Natural killer cell treated with Interleukin-12 subunit alpha and Interleukin-12 subunit beta and Interleukin-15 and Interleukin-18, amount 100 ng/mL, for 72 hours (primary cell): ENCODE measurements around the gene TYW1B. TPM values are rescaled to one million over a fixed set of nuclear protein-coding genes. Genes with fewer than 3 reads are reported as not detected.
"Not testable (repeated sequence)": the region's sequence is repeated elsewhere in the genome, so short reads cannot be mapped to it uniquely, and the experiment has no call there.

Source experiments
- ATAC-seq, 2 donors: fragments of 150-1000 bp; cut with Tn5 transposase in 1 of 2; sonication (Bioruptor Pico), chemical (Tn5 transposase) in 1 of 2; 2 replicates each; pipeline ENCODE4 v1.10.0; 2021
- DNase-seq: peaks from one replicate; pipeline ENCODE4 v3.0.0; 2022; ENCODE audit warnings: low spot score
- H3K27ac Mint-ChIP-seq, 2 donors: 1 replicate in 1 of 2; 2 replicates in 1 of 2; pipeline ENCODE4 v1.8.0; 2022; ENCODE audit warnings: mixed read lengths in 2 of 2, mild to moderate bottlenecking in 1 of 2, moderate library complexity in 1 of 2
- H3K27me3 Mint-ChIP-seq, 2 donors: 1 replicate in 1 of 2; 2 replicates in 1 of 2; pipeline ENCODE4 v1.8.0; 2022; ENCODE audit warnings: mixed read lengths in 2 of 2
- H3K36me3 Mint-ChIP-seq: one replicate; pipeline ENCODE4 v1.8.0; 2022; ENCODE audit warnings: mixed read lengths
- H3K4me1 Mint-ChIP-seq, 2 donors: 1 replicate in 1 of 2; 2 replicates in 1 of 2; pipeline ENCODE4 v1.8.0; 2022; ENCODE audit warnings: low read depth in 2 of 2, mixed read lengths in 2 of 2, mild to moderate bottlenecking in 1 of 2
- H3K4me3 Mint-ChIP-seq: one replicate; pipeline ENCODE4 v1.8.0; 2022; ENCODE audit warnings: mixed read lengths
- H3K9me3 Mint-ChIP-seq: 2 replicates; pipeline ENCODE4 v1.8.0; 2022; ENCODE audit warnings: mixed read lengths
- total RNA-seq, 2 donors: library from RNA; stranded (reverse); gene quantifications; one replicate each; pipeline ENCODE4 v1.2.3, GENCODE V29; 2022

TYW1B gene
- total RNA-seq, 2 donors from 2014 or later, result 7.5 to 12.4 TPM

DNA sequence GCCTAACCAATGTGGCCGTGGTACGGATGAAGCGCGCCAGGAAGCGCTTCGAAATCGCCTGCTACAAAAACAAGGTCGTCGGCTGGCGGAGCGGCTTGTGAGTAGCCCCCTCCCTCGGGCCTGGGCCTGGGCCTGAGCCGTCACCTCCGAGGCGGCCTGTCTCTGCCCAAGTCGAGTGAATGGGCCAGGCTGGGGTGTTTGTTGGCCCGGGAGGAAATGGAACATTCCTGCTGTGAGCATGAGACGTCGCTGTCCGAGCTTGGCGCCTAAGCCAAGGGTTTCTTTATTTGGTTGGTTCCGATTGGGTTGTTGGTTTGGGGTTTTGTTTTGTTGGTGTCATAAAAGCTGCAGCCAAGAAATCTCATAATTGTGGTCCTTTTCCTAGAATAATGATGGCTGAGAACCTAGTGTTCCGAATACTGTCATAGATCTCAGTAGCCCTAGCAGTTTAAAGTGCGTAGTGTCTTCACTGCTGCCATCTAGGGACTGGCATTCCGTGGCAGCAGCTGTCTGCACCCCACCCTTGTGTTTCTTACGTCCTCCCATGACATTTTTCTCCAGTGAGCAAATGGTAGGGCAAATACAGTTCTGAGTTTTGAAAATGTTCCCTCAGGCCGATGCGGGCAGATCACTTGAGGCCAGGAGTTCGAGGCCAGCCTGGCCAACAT lies 1.8 kb upstream of the TYW1B start:
- not testable (repeated sequence) for H3K9me3 Mint-ChIP-seq, H3K27me3 Mint-ChIP-seq, DNase-seq
- Mint-ChIP-seq H3K36me3 (peaks cover 19% of the 10 kb centered on the region), H3K27ac (peak overlapping the region; percentile 87 to 91), H3K4me1 (peaks cover 19 to 29% of the 10 kb centered on the region in 2 donors), H3K4me3 (peak overlapping the region; percentile 95)
- ATAC-seq, result peak in 1 of 2 donors; percentile 38

DNA sequence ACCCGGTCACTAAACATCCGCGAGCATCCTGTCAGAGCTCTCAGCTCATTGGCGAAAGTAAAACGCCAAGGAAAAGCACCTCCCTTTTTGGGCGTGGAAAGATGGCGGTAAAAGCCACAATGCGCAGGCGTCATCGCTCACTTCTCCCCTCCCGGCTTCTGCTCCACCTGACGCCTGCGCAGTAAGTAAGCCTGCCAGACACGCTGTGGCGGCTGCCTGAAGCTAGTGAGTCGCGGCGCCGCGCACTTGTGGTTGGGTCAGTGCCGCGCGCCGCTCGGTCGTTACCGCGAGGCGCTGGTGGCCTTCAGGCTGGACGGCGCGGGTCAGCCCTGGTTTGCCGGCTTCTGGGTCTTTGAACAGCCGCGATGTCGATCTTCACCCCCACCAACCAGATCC lies 1.3 kb upstream of the TYW1B start:
- Mint-ChIP-seq H3K4me3 (peak overlapping the region; percentile 95), H3K27ac (peak overlapping the region; percentile 87 to 91), H3K36me3 (peaks cover 19% of the 10 kb centered on the region), H3K4me1 (peaks cover 19 to 29% of the 10 kb centered on the region in 2 donors)
- peak; percentile 96 for DNase-seq
- not testable (repeated sequence) for H3K9me3 Mint-ChIP-seq, H3K27me3 Mint-ChIP-seq
- peak; percentile 76 to 83 for ATAC-seq

DNA sequence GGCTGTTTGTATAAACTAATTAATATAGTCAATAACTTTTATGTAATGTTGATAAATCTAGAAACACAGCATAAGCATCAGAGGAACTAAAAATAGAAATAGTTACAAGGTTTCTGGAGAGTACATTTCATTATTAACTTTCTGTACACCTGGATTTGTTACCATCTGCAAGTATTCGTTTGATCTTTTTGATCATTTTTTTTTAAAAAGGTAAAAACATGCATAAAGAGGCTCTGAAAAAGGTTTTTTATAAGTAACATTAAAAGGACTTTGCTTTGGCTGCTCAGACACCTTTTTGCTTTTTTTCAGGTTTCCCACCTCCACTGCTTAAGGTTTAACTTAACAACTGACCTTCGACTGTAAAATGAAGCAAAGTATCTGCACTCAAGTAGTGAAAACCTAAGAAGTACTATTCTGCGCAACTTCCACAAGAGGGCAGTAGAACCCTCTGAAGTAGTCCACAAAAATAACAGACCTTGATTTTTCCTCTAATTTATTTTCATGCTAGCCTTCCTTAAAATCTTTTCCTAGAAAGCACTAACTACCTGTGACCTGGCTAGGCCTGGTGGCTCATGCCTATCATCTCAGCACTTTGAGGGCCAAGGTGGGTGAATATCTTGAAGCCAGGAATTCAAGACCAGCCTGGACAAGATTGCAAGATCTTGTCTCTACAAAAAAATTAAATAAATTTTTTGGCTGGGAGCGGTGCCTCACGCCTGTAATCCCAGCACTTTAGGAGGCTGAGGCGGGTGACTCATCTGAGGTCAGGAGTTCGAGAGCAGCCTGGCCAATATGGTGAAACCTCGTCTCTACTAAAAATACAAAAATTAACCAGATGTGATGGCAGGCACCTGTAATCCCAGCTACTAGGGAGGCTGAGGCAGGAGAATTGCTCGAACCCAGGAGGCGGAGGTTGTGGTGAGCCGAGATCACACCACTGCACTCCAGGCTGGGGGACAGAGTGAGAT lies 4.0 kb downstream of the TYW1B start:
- not testable (repeated sequence) for H3K27me3 Mint-ChIP-seq, H3K36me3 Mint-ChIP-seq, DNase-seq, ATAC-seq, H3K27ac Mint-ChIP-seq, H3K4me3 Mint-ChIP-seq, H3K9me3 Mint-ChIP-seq
- H3K4me1 Mint-ChIP-seq, result peaks cover 9 to 15% of the 10 kb centered on the region in 2 donors

DNA sequence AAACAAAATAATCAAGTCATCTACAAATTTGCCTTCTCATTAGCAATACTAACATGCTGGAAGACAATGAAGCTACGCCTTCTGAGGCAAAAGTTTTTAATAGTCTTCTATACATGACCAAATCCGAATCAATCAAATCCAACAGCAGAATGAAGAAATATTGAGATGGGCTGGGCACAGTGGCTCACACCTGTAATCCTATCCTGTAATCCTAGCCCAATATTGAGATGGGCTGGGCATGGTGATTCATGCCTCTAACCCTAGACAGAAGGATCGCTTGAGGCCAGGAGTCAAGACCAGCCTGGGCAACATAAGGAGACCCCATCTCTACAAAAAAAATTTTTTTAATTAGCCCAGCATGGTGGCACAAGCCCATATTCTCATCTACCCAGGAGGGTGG lies 5.5 kb downstream of the TYW1B start:
- H3K4me3 Mint-ChIP-seq, DNase-seq: not testable (repeated sequence)

DNA sequence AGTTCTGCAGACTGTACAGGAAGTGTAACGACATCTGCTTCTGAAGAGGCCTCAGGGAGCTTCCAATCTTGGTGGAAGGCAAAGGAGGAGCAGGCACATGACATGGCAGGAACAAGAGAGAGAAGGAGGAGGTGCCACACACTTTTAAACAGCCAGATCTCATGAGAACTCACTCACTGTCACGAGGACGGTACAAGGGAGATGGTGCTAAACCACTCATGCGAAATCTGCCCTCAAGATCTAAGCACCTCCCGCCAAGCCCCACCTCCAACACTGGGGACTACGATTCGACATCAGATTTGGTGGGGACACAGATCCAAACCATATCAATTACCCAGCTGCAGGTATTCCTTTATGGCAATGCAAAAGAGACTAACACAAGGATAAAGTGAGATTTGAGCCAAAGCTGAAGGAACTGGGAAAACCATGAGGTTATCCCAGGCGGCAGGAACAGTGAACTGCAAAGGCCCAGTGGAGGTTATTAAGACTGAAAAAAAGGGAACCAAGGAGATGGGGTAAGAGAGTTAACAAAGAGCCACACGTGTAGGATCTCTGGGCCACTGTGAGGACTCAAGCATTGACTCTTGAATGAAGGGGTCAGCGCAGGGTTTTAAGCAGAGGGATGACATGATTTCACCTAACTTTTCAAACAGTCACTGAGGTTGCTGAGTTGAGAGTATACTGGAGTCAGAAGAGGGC lies 9.2 kb downstream of the TYW1B start:
- peaks cover 14 to 17% of the 10 kb centered on the region in 2 donors for H3K4me1 Mint-ChIP-seq
- H3K36me3 Mint-ChIP-seq, result not testable (repeated sequence)

More for the DNA sequence above, 5.5 kb downstream of the TYW1B start:
- not testable (repeated sequence) for H3K36me3 Mint-ChIP-seq, ATAC-seq, H3K9me3 Mint-ChIP-seq, H3K27ac Mint-ChIP-seq, H3K27me3 Mint-ChIP-seq
- peaks cover 15 to 20% of the 10 kb centered on the region in 2 donors for H3K4me1 Mint-ChIP-seq

DNA sequence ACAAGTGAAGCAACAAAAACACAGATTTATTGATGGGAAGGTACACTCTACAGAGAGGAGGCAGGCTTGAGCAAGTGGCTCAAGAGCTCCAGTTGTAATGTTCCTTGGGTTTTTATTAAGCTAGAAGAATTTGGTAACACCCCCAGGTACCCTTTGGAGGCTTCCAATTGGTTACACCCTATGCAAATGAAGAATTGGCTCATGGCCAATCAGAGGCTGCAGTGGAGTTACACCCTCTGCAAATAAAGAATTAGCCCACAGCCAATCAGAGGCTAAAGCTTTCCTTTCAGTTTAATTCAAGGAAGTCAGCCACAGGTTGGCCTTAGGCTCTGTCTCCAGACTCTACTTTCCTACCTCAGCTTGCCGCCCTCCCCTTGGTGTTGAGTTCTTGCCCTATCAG lies 10.3 kb downstream of the TYW1B start:
- H3K4me1 Mint-ChIP-seq, result peaks cover 14 to 17% of the 10 kb centered on the region in 2 donors
- not testable (repeated sequence) for H3K9me3 Mint-ChIP-seq, H3K36me3 Mint-ChIP-seq, H3K4me3 Mint-ChIP-seq, H3K27ac Mint-ChIP-seq, DNase-seq, H3K27me3 Mint-ChIP-seq
- peak in 1 of 2 donors; percentile 36 for ATAC-seq

More for the DNA sequence above, 9.2 kb downstream of the TYW1B start:
- peak in 1 of 2 donors; percentile 46 for ATAC-seq
- H3K27ac Mint-ChIP-seq, result peak overlapping the region in 1 of 2 donors; percentile 59
- not testable (repeated sequence) for H3K27me3 Mint-ChIP-seq, DNase-seq, H3K9me3 Mint-ChIP-seq
- H3K4me3 Mint-ChIP-seq, result peak overlapping the region; percentile 33

DNA sequence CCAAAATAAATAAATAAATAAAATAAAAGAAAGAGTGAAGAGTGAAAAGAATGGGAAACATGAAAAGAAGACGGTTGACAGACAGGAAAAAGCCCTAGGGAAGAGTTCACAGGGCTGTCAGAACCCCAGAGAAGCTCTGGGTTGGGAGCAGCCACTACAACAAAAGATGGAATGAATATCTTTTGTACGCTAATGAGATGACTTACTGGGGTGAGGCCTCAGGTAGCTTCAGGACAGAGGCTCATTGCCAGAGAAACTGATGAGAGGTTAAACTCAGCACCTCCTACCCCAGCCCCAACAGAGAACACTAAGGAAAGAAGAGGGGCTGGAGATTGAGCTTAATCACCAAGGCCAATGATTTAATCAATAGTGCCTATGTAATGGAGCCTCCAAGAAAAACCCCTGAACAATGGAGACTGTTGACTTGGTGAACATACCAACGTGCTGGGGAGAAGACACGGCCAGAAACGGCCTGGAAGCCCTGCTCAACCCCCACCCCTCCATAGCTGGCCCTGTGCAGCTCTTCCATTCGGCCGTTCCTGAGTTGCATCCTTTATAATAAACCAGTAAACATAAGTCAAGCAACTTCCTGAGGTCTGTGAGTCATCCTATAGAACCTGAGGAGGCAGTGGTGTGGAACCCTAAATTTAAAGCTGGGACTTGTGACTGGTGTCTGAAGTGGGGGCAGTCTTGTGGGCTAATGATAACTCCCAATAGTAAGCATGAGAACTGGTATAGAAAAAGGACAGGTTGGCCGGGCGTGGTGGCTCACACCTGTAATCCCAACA lies 11.4 kb downstream of the TYW1B start:
- not testable (repeated sequence) for ATAC-seq, H3K27me3 Mint-ChIP-seq, DNase-seq, H3K36me3 Mint-ChIP-seq, H3K27ac Mint-ChIP-seq, H3K9me3 Mint-ChIP-seq, H3K4me3 Mint-ChIP-seq
- H3K4me1 Mint-ChIP-seq, result peaks cover 14 to 17% of the 10 kb centered on the region in 2 donors

DNA sequence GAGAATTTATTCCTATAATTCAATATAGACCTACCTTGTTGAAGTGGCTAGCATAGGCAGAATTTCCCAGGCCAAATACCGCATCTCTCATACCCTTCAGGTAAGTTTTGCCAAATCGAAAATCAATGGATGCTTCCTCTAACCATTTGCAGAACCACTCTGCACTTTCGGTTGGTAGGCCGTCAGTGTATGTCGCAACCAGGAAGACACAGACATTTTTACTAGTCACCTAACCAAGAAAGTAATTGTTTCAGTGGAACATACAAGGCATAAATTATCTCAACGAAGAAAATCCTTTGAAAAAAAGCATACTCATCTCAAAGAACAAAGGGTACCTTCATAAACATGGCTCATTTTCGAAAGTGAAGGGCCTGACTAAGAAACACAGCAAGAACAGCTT lies 17.6 kb downstream of the TYW1B start:
- H3K27me3 Mint-ChIP-seq, DNase-seq, H3K9me3 Mint-ChIP-seq, ATAC-seq, H3K27ac Mint-ChIP-seq, H3K4me1 Mint-ChIP-seq, H3K4me3 Mint-ChIP-seq: not testable (repeated sequence)
- H3K36me3 Mint-ChIP-seq, result peaks cover 10% of the 10 kb centered on the region

DNA sequence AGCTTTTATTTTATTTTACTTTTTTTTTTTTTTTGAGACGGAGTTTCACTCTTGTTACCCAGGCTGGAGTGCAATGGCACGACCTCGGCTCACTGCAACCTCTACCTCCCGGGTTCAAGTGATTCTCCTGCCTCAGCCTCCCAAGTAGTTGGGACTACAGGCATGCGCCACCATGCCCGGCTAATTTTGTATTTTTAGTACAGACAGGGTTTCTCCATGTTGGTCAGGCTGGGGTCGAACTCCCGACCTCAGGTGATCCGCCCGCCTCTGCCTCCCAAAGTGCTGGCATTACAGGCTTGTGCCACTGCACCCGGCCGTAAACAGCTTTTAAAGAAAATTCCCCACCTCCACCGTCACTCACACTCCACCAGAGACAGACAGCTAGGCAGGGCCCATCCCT lies 19.5 kb downstream of the TYW1B start:
- not testable (repeated sequence) for ATAC-seq, H3K9me3 Mint-ChIP-seq, H3K4me1 Mint-ChIP-seq, H3K27me3 Mint-ChIP-seq, H3K4me3 Mint-ChIP-seq, H3K27ac Mint-ChIP-seq, DNase-seq
- peaks cover 12% of the 10 kb centered on the region for H3K36me3 Mint-ChIP-seq

DNA sequence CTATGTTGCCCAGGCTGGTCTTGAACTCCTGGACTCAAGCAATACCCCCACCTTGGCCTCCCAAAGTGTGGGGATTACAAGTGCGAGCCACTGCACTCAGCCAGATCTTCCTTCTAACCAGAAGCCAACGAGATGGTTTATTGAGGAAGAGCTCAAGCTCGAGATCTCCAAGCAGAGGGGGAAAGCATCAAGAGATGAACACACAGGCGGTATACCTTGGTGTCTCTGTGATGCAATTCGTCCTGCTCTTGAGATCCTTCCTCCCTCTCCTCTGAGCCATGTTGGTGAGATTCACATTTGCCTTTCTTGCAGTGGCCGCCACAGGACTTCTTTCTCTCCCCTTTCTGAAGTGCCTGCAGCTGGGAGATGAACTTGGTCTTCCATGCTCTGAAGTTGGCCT lies 21.1 kb downstream of the TYW1B start:
- ATAC-seq, H3K27ac Mint-ChIP-seq, H3K4me1 Mint-ChIP-seq, H3K4me3 Mint-ChIP-seq, DNase-seq, H3K9me3 Mint-ChIP-seq, H3K27me3 Mint-ChIP-seq: not testable (repeated sequence)
- H3K36me3 Mint-ChIP-seq, result peaks cover 12% of the 10 kb centered on the region

DNA sequence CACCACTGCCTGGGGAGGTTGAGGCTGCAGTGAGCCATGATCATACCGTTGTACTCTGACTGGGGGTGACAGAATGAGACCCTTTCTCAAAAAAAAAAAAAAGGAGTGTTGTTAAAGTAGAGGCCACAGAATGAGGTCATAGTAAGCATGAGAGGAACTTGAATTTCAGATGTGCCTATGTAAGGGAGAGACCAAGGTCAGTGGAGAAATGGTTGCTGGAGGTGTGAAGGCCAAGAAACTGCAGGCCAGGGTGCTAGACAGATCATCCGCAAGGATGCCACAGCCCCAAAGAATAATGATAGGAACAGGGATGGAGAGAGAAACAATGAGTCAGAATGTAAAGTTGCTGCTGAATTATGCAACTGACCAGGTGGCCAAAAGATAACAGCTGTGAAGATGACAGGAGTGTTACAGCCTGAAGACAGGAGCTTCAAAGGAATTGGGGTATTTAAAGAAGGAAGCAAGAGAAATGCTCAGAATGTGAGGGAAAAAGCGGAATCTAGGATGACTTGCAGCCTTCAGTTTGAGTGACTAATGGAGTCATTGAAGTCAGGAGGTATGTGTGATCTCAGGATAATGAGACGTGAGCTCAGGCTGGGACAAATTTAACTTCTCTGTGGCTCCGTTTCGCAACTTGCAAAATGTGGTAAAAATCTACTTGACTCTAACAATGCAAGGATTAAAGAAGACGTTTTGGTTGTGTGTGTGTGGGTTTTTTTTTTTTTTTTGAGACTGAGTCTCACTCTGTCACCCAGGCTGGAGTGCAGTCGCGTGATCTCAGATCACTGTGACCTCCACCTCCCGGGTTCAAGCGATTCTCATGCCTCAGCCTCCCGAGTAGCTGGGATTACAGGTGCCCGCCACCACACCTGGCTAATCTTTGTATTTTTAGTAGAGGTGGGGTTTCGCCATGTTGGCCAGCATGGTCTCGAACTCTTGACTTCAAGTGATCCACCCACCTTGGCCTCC lies 22.2 kb downstream of the TYW1B start:
- DNase-seq, result no peak
- Mint-ChIP-seq H3K4me3 (no peak overlapping the region), H3K27ac (peak overlapping the region in 1 of 2 donors; percentile 32), H3K36me3 (peaks cover 12% of the 10 kb centered on the region), H3K27me3 (no peaks in the 10 kb centered on the region), H3K9me3 (no peaks in the 10 kb centered on the region), H3K4me1 (peaks cover 6 to 7% of the 10 kb centered on the region in 2 donors)
- ATAC-seq, result peak in 1 of 2 donors; percentile 44

DNA sequence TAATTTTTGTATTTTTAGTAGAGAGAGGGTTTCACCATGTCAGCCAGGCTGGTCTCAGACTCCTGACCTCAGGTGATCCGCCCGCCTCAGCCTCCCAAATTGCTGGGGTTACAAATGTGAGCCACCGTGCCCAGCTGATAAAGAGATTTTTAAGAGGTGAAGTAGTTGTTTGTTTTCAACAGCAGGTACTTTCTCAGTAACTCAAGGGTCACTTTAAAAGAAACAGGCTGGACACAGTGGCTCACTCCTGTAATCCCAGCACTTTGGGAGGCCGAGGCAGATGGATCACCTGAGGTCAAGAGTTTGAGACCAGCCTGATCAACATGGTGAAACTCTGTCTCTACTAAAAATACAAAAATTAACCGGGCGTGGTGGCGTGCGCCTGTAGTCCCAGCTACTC lies 24.2 kb downstream of the TYW1B start:
- peaks cover 12% of the 10 kb centered on the region for H3K36me3 Mint-ChIP-seq
- H3K4me3 Mint-ChIP-seq, H3K27me3 Mint-ChIP-seq, H3K27ac Mint-ChIP-seq, H3K9me3 Mint-ChIP-seq, DNase-seq, H3K4me1 Mint-ChIP-seq, ATAC-seq: not testable (repeated sequence)
